RWPE2 (cell line): Measurements from ENCODE around the gene TMEM184A.

ENCODE experiments used
- ATAC-seq: fragments of 200-7000 bp; cut with Tn5 transposase; 3 replicates; pipeline ENCODE4 v1.9.1; 2021; ENCODE audit warnings: low read depth
- DNase-seq: peaks from one replicate; pipeline ENCODE4 v3.0.0-alpha.2; 2020; ENCODE audit warnings: low spot score
- H3K27ac ChIP-seq: fragments of 450-650 bp; 2 replicates; pipeline ENCODE4 v1.5.1; 2017; ENCODE audit warnings: mild to moderate bottlenecking; ENCODE audit not compliant: poor library complexity, severe bottlenecking
- H3K27me3 ChIP-seq: fragments of 250-450 bp; sonication (Bioruptor Pico); 2 replicates; pipeline ENCODE4 v1.5.1; 2021; ENCODE audit warnings: mild to moderate bottlenecking, moderate library complexity; ENCODE audit not compliant: insufficient read depth, poor library complexity, severe bottlenecking
- H3K36me3 ChIP-seq: fragments of 250-450 bp; sonication (Bioruptor Pico); 2 replicates; pipeline ENCODE4 v1.5.1; 2020; ENCODE audit warnings: low read depth, mild to moderate bottlenecking, moderate library complexity
- H3K4me1 ChIP-seq: fragments of 250-450 bp; sonication (Bioruptor Pico); 2 replicates; pipeline ENCODE4 v1.5.1; 2021; ENCODE audit warnings: mild to moderate bottlenecking, moderate library complexity; ENCODE audit not compliant: insufficient read depth, poor library complexity, severe bottlenecking
- H3K4me3 ChIP-seq: fragments of 250-450 bp; sonication (Bioruptor Pico); 2 replicates; pipeline ENCODE4 v1.5.1; 2021; ENCODE audit warnings: mild to moderate bottlenecking, moderate library complexity; ENCODE audit not compliant: severe bottlenecking
- H3K9me3 ChIP-seq: fragments of 250-450 bp; sonication (Bioruptor Pico); 2 replicates; pipeline ENCODE4 v1.5.1; 2021; ENCODE audit warnings: mild to moderate bottlenecking, moderate library complexity; ENCODE audit not compliant: severe bottlenecking
- CTCF ChIP-seq: fragments of 450-650 bp; IDR thresholded peaks from one replicate; pipeline ENCODE4 v1.5.1; 2017; ENCODE audit warnings: mild to moderate bottlenecking, moderate library complexity; ENCODE audit not compliant: poor library complexity, severe bottlenecking

Gene TMEM184A

GRCh38 chr7:1514995-1515401, 41.0 kb downstream of the TMEM184A start:
- peaks cover 7% of the 10 kb centered on the region for H3K4me1 ChIP-seq
- no peak overlapping the region for H3K27ac ChIP-seq
- no peaks in the 10 kb centered on the region for H3K9me3 ChIP-seq
- DNase-seq, result no peak
- no peaks in the 10 kb centered on the region for H3K36me3 ChIP-seq
- H3K4me3 ChIP-seq, result no peak overlapping the region
- ATAC-seq, result no peak
- no peak for TF ChIP-seq CTCF
- H3K27me3 ChIP-seq, result no peaks in the 10 kb centered on the region

- no peaks in the 10 kb centered on the region for H3K36me3 ChIP-seq
- peaks cover 7% of the 10 kb centered on the region for H3K4me1 ChIP-seq
- no peak for TF ChIP-seq CTCF
- H3K4me3 ChIP-seq, result no peak overlapping the region
- no peaks in the 10 kb centered on the region for H3K9me3 ChIP-seq
- no peak overlapping the region for H3K27ac ChIP-seq
- DNase-seq, result no peak
- no peaks in the 10 kb centered on the region for H3K27me3 ChIP-seq
- ATAC-seq, result no peak
Measured at GRCh38 chr7:1514407-1514806, 41.6 kb downstream of the TMEM184A start.

GRCh38 chr7:1513657-1514095, 42.3 kb downstream of the TMEM184A start:
- Histone ChIP-seq H3K36me3 (no peaks in the 10 kb centered on the region), H3K4me3 (no peak overlapping the region), H3K4me1 (peaks cover 7% of the 10 kb centered on the region), H3K27ac (no peak overlapping the region), H3K9me3 (no peaks in the 10 kb centered on the region), H3K27me3 (no peaks in the 10 kb centered on the region)
- DNase-seq, result no peak
- ATAC-seq, result no peak
- TF ChIP-seq CTCF, result no peak

GRCh38 chr7:1512781-1513656, 43.0 kb downstream of the TMEM184A start:
- ATAC-seq, result peak; percentile 92

More at GRCh38 chr7:1512781-1513656, 43.0 kb downstream of the TMEM184A start:
- H3K9me3 ChIP-seq, result no peaks in the 10 kb centered on the region
- DNase-seq, result peak; percentile 80
- peaks cover 7% of the 10 kb centered on the region for H3K4me1 ChIP-seq
- H3K27me3 ChIP-seq, result no peaks in the 10 kb centered on the region
- H3K4me3 ChIP-seq, result no peak overlapping the region
- no peaks in the 10 kb centered on the region for H3K36me3 ChIP-seq
- no peak for TF ChIP-seq CTCF
- H3K27ac ChIP-seq, result no peak overlapping the region
